Mononuclear cell (primary cell): ENCODE results near the gene SLC25A5. TPM values are rescaled to one million over a fixed set of nuclear protein-coding genes. Genes with fewer than 3 reads are reported as not detected.

ENCODE experiments used
- H3K27me3 ChIP-seq: 2 replicates; pipeline ENCODE4 v1.6.0; 2011; ENCODE audit warnings: low read length, control low read depth; ENCODE audit not compliant: insufficient read depth
- H3K4me1 ChIP-seq: 2 replicates; pipeline ENCODE4 v1.5.1; 2011; ENCODE audit warnings: mild to moderate bottlenecking, low read length, control low read depth; ENCODE audit not compliant: insufficient read depth
- H3K4me3 ChIP-seq: 2 replicates; pipeline ENCODE4 v1.5.1; 2011; ENCODE audit warnings: mild to moderate bottlenecking, low read length, moderate library complexity
- H3K9me3 ChIP-seq: 2 replicates; pipeline ENCODE4 v1.5.1; 2011; ENCODE audit warnings: low read depth, mild to moderate bottlenecking, control low read depth, low read length
- total RNA-seq: library from RNA; depleted of rRNA; stranded (reverse); fragments of >200 nt; gene quantifications from one replicate; pipeline ENCODE4 v1.2.3, GENCODE V29; 2012

The SLC25A5 gene
- total RNA-seq, 1 donor = 177 TPM

DNA sequence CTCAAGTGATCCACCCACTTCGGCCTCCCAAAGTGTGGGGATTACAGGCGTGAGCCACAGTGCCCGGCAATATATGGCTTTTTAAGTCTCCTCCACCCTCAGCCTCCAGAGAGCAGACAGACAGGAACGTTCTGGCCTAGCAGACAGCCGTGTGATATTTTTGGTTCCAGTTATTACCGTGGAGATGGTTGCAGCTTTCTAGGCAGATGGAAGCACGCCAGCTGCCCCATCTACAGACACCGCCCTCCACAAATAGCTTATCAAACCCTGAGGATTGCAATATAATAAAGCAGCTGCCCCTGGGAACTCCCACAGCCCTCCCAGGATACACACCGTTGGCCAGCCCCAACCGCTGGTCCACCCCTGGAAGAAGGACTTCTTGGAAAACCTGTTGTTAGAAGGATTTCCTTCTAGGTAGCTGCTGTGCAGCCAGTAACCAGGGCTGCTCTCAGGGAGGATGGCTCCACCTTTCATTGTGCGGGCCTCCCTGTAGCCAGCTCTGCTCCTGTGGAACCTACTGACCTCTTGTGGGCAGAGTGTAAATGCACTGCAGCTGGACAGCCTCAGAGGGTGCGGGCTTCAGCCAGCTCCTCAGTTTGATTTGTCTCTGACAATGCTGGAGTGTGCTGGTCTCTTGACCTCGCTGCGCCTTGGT is 44.0 kb downstream of the SLC25A5 start:
- no peaks in the 10 kb centered on the region for H3K4me1 ChIP-seq
- H3K9me3 ChIP-seq = no peaks in the 10 kb centered on the region
- H3K27me3 ChIP-seq = no peaks in the 10 kb centered on the region
- H3K4me3 ChIP-seq = no peak overlapping the region

DNA sequence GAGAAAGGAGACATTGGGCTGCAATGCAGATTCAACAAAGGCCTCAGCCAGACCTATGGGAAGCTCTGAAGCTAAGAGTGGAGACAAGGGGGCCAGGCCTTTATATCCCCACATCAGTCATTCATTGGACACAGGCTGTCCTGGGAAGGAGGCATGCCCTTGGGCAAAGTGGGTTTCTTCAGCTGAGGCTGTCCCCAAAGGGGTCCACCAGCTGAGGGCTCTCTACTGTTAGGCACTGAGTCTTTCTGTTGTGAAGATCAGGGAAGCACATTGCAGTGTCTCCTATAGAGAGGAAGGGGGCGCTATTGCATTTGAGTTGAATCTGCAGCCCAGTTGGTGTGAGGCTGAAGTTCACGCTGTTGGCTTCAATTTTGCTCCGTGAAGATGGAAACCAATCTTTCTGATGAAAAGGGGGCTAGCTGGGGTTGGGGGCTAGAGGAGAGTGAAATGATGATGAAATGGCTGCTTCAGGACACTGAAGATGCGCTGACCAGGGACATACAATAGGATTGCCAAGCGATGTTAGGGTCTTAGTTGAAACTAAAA is 48.0 kb downstream of the SLC25A5 start:
- H3K4me3 ChIP-seq = no peak overlapping the region
- no peaks in the 10 kb centered on the region for H3K9me3 ChIP-seq
- no peaks in the 10 kb centered on the region for H3K4me1 ChIP-seq
- H3K27me3 ChIP-seq = no peaks in the 10 kb centered on the region

DNA sequence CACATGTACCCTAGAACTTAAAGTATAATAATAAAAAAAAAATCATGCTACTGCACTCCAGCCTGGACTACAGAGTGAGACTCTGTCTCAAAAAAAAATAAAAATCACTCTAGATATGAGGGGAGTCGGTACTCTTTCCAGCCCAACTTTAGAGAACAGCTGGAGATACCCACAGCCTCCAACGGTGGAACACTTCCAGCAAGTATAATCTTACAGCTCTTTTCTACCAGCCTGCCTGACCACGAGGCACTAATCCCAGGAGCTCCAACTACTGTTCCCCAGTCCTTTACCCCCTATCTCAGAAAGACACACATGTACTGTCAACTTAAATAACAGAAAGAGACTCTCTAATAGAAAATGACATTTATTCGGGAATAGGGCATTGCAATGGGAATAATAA is 50.1 kb downstream of the SLC25A5 start:
- Histone ChIP-seq H3K27me3 (no peaks in the 10 kb centered on the region), H3K4me1 (no peaks in the 10 kb centered on the region), H3K9me3 (no peaks in the 10 kb centered on the region), H3K4me3 (no peak overlapping the region)

Other genes starting within 250 kb of the SLC25A5 start
- gene PGRMC1, start 232.2 kb upstream of the SLC25A5 start, total RNA-seq = 79.3 TPM
- 3.0 TPM for gene SLC25A43, start 69.1 kb upstream of the SLC25A5 start, total RNA-seq
- 38.3 TPM for gene STEEP1, start 97.0 kb downstream of the SLC25A5 start, total RNA-seq
- 40.2 TPM for gene UBE2A, start 106.1 kb downstream of the SLC25A5 start, total RNA-seq
- gene NKRF, start 138.0 kb downstream of the SLC25A5 start, total RNA-seq = 11.8 TPM
- 141 TPM for gene SEPTIN6, start 224.7 kb downstream of the SLC25A5 start, total RNA-seq